Lung microvascular endothelial cell (primary cell): ENCODE measurements around the gene ZFYVE27. TPM values are rescaled to one million over a fixed set of nuclear protein-coding genes. Genes with fewer than 3 reads are reported as not detected.

ENCODE experiments used
- DNase-seq, 2 donors: peaks; one replicate each; pipeline versions ENCODE4 v3.0.0 to v3.0.0-alpha.2; 2010; ENCODE audit warnings: low read depth in 2 of 2
- total RNA-seq: library from RNA; depleted of rRNA; stranded (reverse); fragments of >200 nt; gene quantifications from 2 replicates; pipeline ENCODE4 v1.2.1, GENCODE V29; 2014

The ZFYVE27 gene
- total RNA-seq, 1 donor from 2014 or later = 18.8 TPM

GRCh38 chr10:97743169-97743943, 6.4 kb downstream of the ZFYVE27 start:
- DNase-seq = no peak

GRCh38 chr10:97744405-97745035, 7.6 kb downstream of the ZFYVE27 start:
- DNase-seq = no peak

GRCh38 chr10:97747573-97747972, 10.6 kb downstream of the ZFYVE27 start:
- no peak for DNase-seq

- DNase-seq = no peak
These were observed 11.2 kb downstream of the ZFYVE27 start for GRCh38 chr10:97748116-97748515.

- no peak for DNase-seq
These were observed 16.0 kb downstream of the ZFYVE27 start for GRCh38 chr10:97752956-97753355.

- no peak for DNase-seq
These were observed 17.8 kb downstream of the ZFYVE27 start for GRCh38 chr10:97754726-97755125.

- DNase-seq = no peak
These were observed 18.8 kb downstream of the ZFYVE27 start for GRCh38 chr10:97755718-97756117.

GRCh38 chr10:97757471-97757870, 20.5 kb downstream of the ZFYVE27 start:
- no peak for DNase-seq

GRCh38 chr10:97759158-97759887, 22.4 kb downstream of the ZFYVE27 start:
- peak; percentile 74 to 83 for DNase-seq

GRCh38 chr10:97759946-97760345, 23.0 kb downstream of the ZFYVE27 start:
- DNase-seq = no peak

- DNase-seq = no peak
These were observed 23.7 kb downstream of the ZFYVE27 start for GRCh38 chr10:97760461-97761257.

- DNase-seq = no peak
These were observed 24.5 kb downstream of the ZFYVE27 start for GRCh38 chr10:97761331-97761865.

GRCh38 chr10:97762056-97762455, 25.1 kb downstream of the ZFYVE27 start:
- no peak for DNase-seq

- no peak for DNase-seq
These were observed 25.9 kb downstream of the ZFYVE27 start for GRCh38 chr10:97762816-97763215.

GRCh38 chr10:97763411-97763810, 26.5 kb downstream of the ZFYVE27 start:
- no peak for DNase-seq

- no peak for DNase-seq
These were observed 27.0 kb downstream of the ZFYVE27 start for GRCh38 chr10:97763947-97764346.

- DNase-seq = no peak
These were observed 27.6 kb downstream of the ZFYVE27 start for GRCh38 chr10:97764519-97764931.

GRCh38 chr10:97765201-97765600, 28.3 kb downstream of the ZFYVE27 start:
- DNase-seq = no peak

GRCh38 chr10:97766106-97766810, 29.3 kb downstream of the ZFYVE27 start:
- DNase-seq = no peak
